ENCODE results near the gene CLEC3B. TPM values are rescaled to one million over a fixed set of nuclear protein-coding genes. Genes with fewer than 3 reads are reported as not detected.

Gene CLEC3B
- total RNA-seq, 3 donors from 2014 or later, result 14.7 to 24.0 (median 22.2) TPM

GRCh38 chr3:45003859-45004258 is 22.2 kb upstream of the CLEC3B start:
- ATAC-seq, result no peak
- no peak overlapping the region for H3K4me3 ChIP-seq
- no peaks in the 10 kb centered on the region for H3K4me1 ChIP-seq (ENCODE audit: low read depth)
- DNase-seq, result no peak
- intact Hi-C loops (cut with DNase I, micrococcal nuclease), result no loop called here
- no peaks in the 10 kb centered on the region for H3K9me3 ChIP-seq
- TF ChIP-seq CTCF (IDR thresholded peaks at IDR 0.05), result no peak
- H3K36me3 ChIP-seq (ENCODE audit: low read depth), result no peaks in the 10 kb centered on the region

- TF ChIP-seq CTCF (IDR thresholded peaks at IDR 0.05), result no peak
- Histone ChIP-seq H3K36me3 (ENCODE audit: low read depth) (no peaks in the 10 kb centered on the region), H3K4me3 (no peak overlapping the region), H3K9me3 (no peaks in the 10 kb centered on the region), H3K4me1 (ENCODE audit: low read depth) (no peaks in the 10 kb centered on the region)
- no peak for ATAC-seq
- DNase-seq, result no peak
- intact Hi-C loops (cut with DNase I, micrococcal nuclease), result no loop called here
These were observed 19.0 kb upstream of the CLEC3B start for GRCh38 chr3:45007091-45007490.

GRCh38 chr3:45008117-45008516 is 18.0 kb upstream of the CLEC3B start:
- intact Hi-C loops (cut with DNase I, micrococcal nuclease), result no loop called here
- ATAC-seq, result no peak
- H3K4me3 ChIP-seq, result no peak overlapping the region

GRCh38 chr3:45009868-45010267 is 16.2 kb upstream of the CLEC3B start:
- Histone ChIP-seq H3K4me1 (ENCODE audit: low read depth) (no peaks in the 10 kb centered on the region), H3K4me3 (no peak overlapping the region), H3K9me3 (no peaks in the 10 kb centered on the region), H3K36me3 (ENCODE audit: low read depth) (no peaks in the 10 kb centered on the region)
- no peak for TF ChIP-seq CTCF (IDR thresholded peaks at IDR 0.05)
- intact Hi-C loops (cut with DNase I, micrococcal nuclease), result no loop called here
- ATAC-seq (no peak), DNase-seq (no peak)

More at GRCh38 chr3:45008117-45008516, 18.0 kb upstream of the CLEC3B start:
- no peak for DNase-seq
- no peaks in the 10 kb centered on the region for H3K4me1 ChIP-seq (ENCODE audit: low read depth)
- no peaks in the 10 kb centered on the region for H3K36me3 ChIP-seq (ENCODE audit: low read depth)
- H3K9me3 ChIP-seq, result no peaks in the 10 kb centered on the region
- TF ChIP-seq CTCF (IDR thresholded peaks at IDR 0.05), result no peak

- H3K36me3 ChIP-seq (ENCODE audit: low read depth), result no peaks in the 10 kb centered on the region
- intact Hi-C loops (cut with DNase I, micrococcal nuclease), result no loop called here
- peak; percentile 19 for ATAC-seq
These were observed 15.2 kb upstream of the CLEC3B start for GRCh38 chr3:45010811-45011333.

More at GRCh38 chr3:45010811-45011333, 15.2 kb upstream of the CLEC3B start:
- Histone ChIP-seq H3K4me1 (ENCODE audit: low read depth) (no peaks in the 10 kb centered on the region), H3K4me3 (no peak overlapping the region), H3K9me3 (no peaks in the 10 kb centered on the region)
- TF ChIP-seq CTCF (IDR thresholded peaks at IDR 0.05), result no peak
- DNase-seq, result no peak

All from mucosa of descending colon (tissue), 3 donors.